Fibroblast of skin of right quadriceps (primary cell): ENCODE results near the gene STK24.
A peak's percentile ranks its signal among the peaks of the same experiment; 100 is the strongest.

Experiments used
- DNase-seq: peaks from one replicate; pipeline ENCODE4 v3.0.0-alpha.2; 2013

STK24 gene

DNA sequence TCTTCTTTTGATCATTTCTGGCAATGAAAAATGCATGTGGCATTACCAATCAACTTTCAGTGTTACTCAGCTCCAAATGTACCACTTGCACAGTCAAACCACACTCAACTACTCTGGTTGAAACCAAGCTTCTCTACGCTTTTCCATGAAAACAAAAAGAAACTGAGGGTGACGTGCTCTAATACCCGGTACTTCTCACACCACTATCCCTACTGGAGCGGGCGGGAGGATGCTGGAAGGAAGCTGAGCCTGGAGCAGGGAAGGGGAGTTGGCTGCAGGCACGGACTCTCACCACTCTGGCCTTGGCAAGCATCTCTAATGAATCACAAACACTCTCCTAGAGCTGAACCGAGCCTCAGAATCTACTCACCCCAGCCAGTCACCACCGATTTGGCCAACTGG lies 48.2 kb downstream of the STK24 start:
- no peak for DNase-seq

DNA sequence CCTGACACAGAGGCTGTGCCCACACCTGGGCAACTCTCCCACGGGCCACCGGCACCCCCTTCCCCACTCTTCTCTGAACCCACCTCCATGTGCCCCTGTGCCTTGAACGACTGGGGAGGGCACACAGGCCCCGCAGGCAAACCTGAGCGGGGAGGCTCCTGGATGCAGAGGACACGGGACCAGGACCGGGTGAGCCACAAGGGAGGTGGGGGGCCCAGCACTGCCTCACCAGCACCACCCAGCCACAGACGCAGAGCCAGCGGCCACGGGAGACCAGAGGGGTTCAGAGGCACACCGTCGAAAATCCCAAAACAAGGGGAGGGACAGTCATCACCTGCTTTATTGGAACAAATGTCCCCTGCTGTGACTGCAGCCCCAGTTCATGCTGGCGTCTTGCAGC lies 49.4 kb downstream of the STK24 start:
- no peak for DNase-seq

DNA sequence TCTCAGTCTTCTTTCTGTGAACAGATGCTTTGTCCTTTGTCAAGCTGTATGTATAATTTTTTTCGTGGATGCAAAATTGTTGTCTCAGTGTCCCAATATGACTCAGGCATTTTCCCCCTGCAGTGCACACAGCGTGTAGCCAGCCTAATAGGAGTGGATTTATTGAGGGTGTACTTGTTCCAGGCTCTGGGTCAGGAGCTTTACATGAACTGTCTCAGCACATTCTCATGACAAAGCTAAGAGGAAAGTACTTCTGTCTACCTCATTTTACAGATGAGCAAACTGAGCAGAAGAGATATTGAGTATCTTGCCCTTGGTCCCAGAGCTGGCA lies 50.8 kb downstream of the STK24 start:
- no peak for DNase-seq

DNA sequence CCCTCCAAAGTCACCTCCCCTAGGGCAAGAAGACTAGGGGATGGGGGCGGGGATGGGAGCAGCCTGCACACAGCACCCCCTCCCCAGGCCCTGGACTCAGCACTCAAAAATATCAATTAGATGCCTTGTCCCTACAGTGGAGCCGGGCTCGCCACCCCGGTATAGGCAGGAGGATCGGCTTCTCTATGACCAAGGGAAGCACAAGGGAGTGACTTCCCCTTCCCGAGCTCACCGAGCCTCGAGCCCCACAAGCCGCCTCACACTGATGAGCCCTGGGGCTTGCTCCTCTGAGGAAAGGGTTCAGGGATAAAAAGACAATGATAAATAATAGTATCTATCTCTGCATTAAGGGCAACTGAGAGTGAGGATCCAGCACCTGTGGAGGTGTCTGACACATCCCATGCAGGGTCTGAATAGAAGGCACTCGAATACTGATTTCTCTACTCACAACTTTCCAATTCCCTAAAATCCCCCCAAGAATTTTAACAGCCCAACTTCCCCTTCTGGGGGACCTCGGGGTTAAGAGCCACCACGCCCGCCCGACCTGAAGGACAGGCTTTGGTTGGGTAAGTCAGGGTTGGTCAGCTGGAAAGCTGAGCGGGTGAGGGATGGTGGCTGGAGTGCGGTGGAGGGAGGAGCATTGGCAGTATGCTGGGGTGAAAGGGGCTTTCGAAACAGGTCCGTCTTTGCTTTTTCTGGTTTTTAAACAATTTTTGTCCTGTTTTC lies 51.3 kb downstream of the STK24 start:
- no peak for DNase-seq

DNA sequence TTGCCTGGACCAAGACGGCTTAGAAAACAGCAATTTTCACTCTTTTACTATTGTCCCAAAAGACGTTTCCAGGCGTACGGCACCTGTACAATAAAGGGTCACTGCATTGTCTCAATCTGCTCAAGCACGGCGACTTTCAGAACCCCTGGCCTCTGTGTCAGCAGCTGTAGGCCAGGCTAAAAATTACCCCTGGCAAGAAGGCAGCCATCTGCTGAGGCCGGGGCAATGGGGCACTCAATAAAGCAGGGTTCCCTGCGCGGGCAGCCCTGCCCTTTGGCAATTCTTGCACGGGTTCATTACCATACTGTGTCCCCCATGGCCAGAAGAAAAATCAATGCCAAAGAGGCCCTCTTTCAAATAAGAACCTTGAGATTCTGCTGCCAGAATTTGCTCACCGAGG lies 52.1 kb downstream of the STK24 start:
- DNase-seq = no peak

DNA sequence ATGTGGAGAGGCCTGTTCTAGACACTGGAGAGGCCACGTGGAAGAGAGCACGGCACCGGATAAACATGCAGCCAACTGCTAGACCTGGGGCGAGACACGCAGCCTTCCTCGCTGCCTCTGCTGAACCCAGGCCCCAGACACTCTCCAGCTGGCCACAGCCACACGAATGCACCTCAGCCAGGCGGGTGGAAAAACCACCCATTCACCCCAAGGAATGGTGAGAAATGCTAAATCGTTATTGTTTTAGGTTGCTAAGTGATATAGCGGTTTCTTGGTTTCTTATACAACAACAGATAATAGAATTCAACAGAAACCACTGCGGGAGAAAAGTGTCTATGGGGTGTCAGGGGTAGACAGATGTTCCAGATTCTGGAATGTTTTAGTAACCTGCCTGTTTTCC lies 52.5 kb downstream of the STK24 start:
- DNase-seq = no peak

DNA sequence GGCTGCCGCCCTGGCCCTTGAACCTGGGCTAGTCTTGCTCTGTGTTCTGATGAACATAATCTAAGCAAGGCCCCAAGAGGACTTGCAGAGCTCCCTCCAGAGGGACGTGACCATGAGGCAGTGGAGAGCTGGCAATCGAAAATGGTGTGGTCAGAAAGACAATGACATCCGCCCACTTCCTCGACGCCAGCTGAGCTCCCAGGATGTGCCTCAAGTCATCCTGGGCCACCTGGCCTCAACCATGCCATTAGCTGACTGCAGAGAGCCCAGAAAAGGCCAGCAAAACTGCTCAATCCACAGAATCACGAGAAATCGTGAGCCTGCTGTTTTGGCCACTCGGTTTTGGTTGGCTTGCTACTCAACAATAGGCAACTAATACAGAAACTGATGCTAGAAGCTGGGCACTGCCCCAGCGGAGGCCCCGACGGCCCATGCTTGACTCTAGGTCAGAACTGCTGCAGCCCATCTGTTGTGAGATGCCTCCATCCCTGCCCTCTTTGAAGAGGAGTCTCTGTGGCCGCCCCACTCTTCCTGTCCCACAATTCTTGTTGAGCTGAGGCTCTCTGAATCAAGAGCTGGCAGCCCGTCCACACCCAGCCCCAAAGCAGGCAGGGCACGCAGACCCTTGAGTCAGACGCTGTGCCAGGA lies 53.3 kb downstream of the STK24 start:
- no peak for DNase-seq

DNA sequence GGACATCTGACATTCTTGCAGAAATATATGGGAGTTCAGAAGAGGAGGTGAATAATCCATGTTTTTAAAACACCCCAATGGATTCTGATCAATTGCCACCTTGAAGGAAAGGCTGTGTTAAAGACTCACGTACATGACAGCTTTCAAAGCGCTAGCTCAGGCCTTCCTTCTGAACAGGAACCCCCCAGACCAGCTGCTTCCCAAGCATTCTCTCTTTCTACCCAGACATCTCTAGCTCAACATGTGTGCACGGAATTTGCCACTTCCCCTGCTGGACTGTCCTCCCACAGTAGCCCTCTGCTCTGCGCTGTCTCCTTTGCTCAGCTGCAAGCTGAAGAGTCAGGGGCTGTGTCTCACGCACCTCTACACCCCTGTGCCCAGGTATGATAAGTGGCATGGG lies 54.5 kb downstream of the STK24 start:
- DNase-seq = no peak

DNA sequence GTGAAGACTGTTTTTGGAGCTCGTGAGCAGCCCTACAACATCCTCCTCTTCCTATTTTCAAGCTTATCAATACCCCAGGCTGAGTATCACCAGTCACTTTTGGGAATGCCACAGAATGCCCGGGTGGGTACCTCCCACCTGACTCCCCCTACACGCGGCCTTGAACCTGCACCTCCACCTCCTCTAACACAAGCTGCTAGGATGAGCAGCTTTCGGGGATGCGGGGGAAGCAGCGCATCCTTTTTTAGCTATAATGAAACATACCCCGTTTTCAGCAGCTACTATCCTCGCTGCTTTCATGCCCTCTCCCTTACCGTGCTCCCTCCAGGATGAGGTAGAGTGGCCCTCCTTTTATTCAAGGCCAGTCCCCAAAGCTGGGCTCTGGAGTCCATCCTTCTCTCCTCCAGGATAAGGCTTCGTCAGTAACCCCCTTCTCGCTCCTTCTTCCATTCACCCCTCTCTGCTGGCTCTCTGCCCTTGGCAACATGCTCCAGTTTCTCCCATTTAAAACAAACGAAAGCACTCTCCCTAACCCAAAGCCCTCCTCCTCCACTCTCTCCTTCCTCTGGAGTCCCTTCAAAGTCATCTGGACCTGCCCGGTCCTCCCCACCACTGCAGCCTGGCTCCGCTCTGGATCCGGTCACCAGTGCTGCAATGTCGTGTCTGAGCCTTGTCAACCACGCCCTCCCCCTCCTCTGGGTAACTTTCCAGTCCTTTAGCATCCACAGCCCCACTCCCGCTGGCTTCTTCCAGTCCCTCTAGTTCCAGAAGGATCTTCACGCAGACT lies 55.3 kb downstream of the STK24 start:
- DNase-seq = no peak

DNA sequence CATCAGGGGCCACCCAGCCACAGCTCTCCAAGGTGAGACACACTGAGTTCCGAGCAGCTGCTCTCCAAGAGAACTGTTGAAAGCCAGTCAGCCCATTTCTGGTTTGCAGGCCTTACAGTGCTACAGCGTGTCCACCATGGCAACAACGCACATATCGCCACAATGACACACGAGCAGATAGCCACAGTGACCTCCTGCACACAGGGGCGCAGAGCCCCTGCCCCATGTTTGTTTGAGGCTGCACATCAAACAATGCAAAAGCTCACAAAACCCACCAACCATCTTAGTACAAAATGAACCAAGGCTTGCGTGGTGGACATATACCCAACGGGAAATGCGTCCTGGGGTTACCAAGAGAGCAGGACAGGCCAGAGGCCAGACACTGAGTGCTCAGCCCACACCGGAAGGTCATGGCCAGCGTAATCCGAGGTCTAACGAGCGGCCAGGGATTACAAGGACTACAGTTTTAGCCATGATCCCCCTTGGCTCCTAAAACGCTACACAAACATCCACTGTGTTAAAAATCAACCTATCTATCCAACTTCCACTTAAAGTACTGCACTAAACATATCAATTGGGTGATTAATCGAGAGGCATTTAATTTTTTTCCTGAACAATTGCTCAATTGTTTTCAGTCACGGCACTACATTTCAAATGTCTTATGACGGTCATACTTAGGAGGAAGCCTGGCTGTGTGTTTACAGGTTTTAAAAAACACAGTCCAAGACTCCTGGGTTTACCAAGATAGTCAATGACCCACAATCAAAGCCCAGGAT lies 56.0 kb downstream of the STK24 start:
- DNase-seq = no peak

DNA sequence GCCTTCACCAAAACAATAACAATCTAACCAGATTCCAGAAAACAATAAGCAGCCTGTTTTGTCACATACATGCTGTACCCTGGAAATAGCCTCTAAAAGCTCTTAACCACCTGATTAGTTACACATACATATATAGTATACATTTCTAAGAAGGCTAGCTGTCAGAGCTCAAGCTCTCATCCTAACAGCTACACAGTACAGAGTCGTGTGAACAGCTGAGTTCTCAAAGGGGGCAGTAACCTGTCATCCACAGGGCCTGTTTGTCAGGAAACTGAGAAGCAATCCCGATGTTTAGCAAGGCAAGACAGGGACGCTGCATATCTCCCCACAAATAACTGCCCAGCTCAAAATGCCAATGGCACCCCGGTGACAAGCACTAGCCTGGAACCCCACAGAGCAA lies 56.9 kb downstream of the STK24 start:
- DNase-seq = no peak

DNA sequence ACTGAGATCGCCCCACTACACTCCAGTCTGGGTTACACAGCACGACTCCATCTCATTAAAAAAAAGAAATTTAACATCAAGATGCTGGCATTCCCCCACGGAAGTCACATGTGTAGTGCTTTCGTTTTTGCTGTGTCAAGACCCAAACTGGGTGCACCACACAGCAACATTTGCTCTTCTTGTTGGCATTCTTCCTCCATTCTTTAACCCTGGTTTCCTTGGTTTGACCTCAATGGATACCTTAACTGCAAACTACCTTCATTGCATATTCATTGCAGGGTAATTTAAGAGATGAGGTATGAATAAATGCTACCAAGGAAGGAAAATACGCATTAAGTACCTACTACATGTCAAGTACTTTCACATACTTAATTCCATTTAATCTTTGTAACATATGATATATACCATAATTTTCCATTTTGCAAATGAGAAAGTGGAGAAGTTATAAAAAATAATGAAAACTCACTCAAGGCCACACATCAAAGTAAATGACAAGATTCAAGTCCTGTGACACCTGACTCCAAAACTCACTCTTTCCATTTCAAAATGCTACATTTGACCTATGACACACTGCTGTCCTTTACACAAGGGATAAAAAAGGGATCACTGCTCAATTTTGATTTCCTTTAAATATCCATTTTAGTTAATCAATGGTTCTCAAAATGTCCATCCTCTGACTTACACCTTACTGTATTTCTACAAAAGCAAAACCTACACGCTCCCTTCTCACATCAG lies 59.2 kb downstream of the STK24 start:
- no peak for DNase-seq

DNA sequence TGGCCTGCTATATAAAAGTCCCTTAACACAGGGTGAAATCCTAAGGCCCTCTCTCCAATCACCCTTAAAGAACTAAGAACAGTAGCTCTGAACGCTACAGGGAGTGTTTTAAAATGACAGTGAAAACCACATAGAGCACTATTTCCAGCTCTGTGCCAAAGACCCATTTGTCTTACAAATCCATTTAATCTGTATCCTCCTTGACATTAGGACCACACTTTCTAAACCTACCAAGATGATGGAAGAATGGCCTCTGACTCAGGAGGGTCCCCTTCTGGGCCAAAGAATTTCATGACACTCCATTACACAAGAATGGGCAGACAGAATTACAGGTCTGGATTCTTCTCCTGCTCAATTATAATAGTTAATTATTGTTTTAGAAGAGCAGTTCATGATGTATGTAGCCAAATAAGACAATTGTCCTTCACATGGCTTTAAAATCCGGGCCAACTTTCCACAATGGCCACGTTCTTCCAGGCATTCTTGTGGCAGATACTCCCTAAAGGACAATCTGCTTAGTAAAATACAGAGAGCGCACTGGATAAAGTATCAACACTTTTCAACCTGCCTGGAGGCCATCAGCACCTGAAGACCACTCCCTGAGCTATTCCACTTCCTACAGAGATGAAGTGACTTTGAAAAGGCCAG lies 61.0 kb downstream of the STK24 start:
- DNase-seq = no peak

DNA sequence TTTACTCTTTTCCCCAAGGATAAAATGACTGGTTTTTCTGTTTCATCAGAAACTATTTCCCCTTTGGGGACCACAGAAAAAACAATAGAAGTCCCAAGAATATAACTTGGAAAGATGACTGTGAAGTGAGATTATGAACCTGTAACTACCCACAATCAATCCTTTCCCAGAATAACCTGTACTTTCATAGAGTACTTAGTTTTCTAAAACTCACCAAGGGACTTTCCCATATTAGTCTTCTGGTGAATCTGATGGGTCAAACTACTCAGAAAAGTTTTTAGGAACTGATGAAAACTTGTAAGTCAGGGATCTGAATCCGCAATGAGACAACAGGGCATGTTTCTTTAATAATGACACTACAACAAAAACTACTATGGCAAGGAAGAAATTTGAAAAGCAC lies 62.6 kb downstream of the STK24 start:
- no peak for DNase-seq

DNA sequence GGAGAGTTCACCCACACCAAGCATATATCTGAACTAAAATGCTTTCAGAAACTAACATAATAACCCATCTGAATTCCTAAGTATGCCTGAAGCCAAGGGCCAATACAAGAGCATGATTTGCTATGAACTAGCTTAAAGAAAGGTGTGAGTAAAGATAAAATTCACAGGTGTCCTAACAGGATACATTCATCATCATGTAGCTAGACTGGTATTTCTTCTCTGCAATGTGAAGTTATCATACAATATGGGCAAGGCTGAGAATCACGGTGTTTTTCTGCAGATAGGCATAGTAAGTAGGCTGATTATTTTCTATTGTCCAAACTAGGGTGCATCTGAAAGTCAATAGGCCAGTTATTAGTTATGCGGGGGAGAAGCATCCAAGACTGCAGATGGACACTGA lies 63.1 kb downstream of the STK24 start:
- DNase-seq = no peak

DNA sequence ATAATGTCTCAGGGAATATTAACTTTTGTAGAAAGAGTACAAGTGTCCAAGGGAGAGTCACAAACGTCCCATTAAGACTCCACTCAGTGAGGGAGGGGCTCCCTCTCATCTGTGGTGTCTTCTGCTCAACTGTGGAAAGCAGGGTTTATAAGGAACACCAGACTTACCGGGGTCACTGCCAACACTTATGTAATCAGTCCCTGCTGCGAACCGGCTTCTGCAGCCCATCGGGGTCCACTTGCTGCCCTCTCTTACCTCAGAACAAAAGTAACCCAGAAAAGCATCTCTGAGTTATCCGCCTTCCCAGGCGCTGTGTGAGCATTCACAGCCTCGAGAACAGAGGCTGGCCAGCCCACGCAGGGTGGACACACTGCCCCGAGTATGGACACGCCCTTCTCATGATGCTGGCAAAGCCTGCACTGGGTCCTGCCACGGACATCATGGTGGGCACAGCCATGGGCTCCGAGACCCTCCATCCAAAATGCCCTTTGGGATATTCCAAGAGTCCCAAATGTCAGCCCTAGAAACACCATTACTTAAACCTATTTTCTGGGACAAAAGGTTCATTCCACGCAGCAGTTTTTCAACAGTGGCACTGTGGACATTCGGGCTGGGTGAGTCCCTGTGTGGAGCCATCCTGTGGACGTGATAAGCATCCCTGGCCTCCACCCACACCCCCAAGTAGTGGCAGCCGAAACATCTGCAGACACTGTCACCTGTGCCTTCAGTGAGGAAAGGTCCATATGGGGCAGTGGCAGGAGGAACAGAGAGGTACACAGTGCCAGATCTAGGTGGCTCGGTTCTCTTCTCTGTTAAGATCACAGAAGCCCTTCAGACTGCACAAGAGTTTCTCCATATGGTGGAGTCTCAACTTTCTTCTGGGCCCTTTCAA lies 63.9 kb downstream of the STK24 start:
- no peak for DNase-seq

DNA sequence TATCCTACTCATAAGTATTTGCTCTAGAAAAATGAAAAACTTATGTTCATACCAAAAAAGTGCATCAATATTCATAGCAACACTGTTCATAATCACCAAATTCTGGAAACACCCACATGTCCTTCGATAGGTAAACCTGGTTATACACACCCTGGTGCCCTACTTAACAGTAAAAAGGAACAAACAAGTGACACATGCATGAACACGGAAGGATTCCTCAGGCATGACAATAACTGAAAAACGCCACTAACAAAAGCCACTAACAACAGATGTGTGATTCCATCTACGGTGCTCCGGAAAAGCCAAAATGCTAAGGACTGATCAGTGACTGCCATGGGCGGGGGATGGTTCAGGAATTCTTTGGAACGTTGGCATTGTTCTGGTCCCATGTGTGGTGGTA lies 65.5 kb downstream of the STK24 start:
- no peak for DNase-seq

DNA sequence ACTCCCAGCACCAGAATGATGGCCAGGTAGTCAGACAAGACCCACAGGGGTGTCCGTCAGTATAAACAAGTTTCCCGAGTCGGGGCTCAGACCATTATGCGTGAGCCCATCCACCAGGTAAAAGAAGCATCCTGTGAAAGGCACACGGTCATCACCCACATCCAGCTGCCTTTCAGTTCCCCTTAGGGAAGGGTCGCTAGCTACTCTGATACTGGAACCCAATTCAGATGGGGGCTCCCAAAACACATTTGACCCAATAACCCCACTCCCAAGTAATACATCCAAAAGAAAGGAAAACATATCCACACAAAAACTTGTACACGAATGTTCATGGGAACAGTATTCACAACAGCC lies 66.8 kb downstream of the STK24 start:
- DNase-seq = no peak

DNA sequence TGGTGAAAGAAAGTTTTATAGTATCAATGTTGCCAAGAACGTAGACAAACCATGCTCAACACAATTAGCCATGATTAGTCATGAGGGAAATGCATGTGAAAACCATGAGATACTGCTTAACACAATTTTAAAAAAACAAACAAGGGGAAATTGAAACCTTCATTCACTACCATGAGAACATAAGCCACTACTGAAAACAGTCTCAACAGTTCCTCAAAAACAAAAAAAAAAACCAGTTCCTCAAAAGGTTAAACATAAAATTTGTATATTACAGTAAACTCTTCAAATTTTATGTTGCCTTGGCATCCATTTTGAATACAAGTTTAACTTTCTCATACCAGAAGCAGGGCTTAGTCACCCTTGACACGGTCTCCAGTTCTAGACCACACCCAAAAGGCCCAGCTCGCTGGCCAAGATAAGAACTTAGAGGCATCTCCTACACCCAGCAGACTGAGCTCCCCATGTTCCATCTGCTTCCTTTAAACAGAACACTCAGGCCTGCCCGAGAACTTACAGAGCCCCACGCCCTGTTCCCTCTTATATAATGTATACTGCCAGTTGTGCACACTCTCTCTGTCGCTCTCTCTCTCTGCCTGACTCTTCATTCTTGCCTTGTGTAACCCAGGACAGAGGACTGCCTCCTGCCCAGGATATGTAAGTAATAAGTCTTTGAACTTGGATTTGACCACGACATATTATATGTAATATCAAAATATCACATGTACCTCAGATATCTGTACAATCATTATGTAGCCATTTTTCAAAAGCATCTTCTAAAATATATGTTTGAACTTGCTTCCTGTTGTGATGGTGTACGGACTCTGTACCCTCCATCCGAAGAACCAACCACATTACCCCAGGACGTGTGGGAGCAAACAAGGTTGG lies 67.4 kb downstream of the STK24 start:
- DNase-seq = peak; percentile 81

DNA sequence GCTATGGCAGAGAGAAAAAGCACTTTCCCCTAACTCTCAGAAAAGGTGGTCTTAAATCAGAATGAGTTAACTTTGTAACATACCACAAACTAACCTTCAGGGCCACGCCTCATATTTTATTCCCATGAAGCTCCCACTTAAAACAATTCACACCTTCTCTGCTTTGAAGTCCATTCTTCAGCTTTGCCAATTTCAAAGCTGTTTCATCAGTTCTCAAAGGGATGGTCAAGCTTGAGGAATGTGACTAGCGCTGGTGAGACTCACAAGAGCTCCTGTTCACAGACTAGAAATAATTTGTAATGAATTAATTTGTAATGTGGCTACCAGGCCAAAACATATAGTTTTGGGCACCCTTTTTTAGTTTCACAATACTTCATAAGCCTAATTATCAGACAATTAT lies 68.2 kb downstream of the STK24 start:
- DNase-seq = peak; percentile 81
